RWPE1 (cell line): ENCODE results near the gene ELK1.
"Not testable (repeated sequence)": the region's sequence is repeated elsewhere in the genome, so short reads cannot be mapped to it uniquely, and the experiment has no call there.

Experiments used
- CTCF ChIA-PET: fragments of 350-600 bp; sonication (Branson Sonifier 250); formaldehyde crosslinking; extraction: SDS; loops from one replicate; lab custom pipeline; 2021; lab: Yijun Ruan, JAX
- POLR2A ChIA-PET: fragments of 400-600 bp; formaldehyde crosslinking; extraction: SDS; loops from one replicate; lab custom pipeline; 2020; ENCODE audit warnings: antibody characterized with exemption; ENCODE audit not compliant: low non-redundant PET; lab: Yijun Ruan, JAX
- DNase-seq: peaks from one replicate; pipeline ENCODE4 v3.0.0; 2012; ENCODE audit warnings: low spot score
- H3K27ac ChIP-seq: fragments of 450-650 bp; 2 replicates; pipeline ENCODE4 v1.5.1; 2017
- CTCF ChIP-seq: fragments of 450-650 bp; conservative IDR thresholded peaks from 2 replicates; pipeline ENCODE4 v1.5.1; 2017; ENCODE audit warnings: low read depth, mild to moderate bottlenecking

ELK1 gene

GRCh38 chrX:47674776-47675175, 24.4 kb upstream of the ELK1 start:
- DNase-seq: no peak
- TF ChIP-seq CTCF: no peak
- ChIA-PET POLR2A (no interaction called here), CTCF (no interaction called here)
- H3K27ac ChIP-seq: no peak overlapping the region

- DNase-seq, H3K27ac ChIP-seq, CTCF ChIA-PET, POLR2A ChIA-PET: not testable (repeated sequence)
Measured at GRCh38 chrX:47665797-47666196, 15.4 kb upstream of the ELK1 start.

DNA sequence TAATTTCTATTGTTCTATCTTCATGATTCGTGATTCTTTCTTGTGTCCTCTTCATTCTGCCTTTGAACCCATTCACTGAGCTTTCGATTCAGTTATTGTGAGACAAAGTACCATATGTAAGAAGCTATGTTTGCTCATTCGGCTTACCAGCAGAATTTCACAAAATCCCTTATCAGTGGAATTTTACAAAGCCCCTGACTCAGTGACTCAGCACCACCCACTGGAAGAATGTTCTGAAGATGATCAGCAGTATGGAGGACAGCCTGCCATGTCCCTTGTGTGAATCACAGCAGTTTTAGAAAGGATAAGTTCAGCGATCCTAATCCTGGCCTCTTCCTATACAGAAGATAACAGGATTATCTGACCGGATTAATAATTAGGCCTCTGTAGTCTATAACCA, 14.4 kb upstream of the ELK1 start:
- no peak overlapping the region for H3K27ac ChIP-seq
- TF ChIP-seq CTCF: no peak
- no peak for DNase-seq
- POLR2A ChIA-PET: no interaction called here
- CTCF ChIA-PET: no interaction called here

DNA sequence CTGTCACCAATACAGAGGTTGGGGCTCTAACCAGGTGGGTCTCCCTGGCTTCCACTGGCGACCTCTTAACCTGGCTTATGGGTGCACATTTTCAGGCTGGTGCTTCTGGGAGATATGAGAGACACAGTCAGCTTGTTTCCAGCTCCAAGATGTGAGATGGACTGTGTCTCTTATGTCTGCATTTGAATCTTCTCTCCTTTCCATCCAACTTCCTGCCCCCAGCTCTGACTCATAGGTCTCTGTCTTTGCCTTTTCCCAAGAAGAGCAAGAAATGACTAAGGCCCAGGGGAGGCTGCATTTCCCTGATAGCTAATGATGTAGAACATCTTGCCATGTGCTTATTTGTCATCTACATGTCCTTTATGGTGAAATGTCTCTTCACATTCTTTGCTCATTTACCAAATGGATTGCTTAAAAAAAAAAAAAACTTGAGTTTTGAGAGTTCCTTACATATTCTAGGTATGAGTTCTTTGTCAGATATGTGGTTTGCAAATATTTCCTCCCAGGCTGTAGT, 11.8 kb upstream of the ELK1 start:
- POLR2A ChIA-PET: interaction anchor here (0.7 kb wide), 1 partner anchor 101 kb away, joined by 3 read pairs; the partner anchor contains the start of gene ARAF
- no peak for TF ChIP-seq CTCF
- H3K27ac ChIP-seq: peak overlapping the region; percentile 44; the same call in 1 of the 2 replicates
- DNase-seq: peak; percentile 26
- CTCF ChIA-PET: interaction anchor here (0.6 kb wide), 1 partner anchor 162 kb away, joined by 3 read pairs; no protein-coding TSS in a partner anchor

- ChIA-PET POLR2A (no interaction called here), CTCF (no interaction called here)
- no peak overlapping the region for H3K27ac ChIP-seq
- TF ChIP-seq CTCF: no peak
- no peak for DNase-seq
Measured at GRCh38 chrX:47661539-47661938, 11.2 kb upstream of the ELK1 start.

DNA sequence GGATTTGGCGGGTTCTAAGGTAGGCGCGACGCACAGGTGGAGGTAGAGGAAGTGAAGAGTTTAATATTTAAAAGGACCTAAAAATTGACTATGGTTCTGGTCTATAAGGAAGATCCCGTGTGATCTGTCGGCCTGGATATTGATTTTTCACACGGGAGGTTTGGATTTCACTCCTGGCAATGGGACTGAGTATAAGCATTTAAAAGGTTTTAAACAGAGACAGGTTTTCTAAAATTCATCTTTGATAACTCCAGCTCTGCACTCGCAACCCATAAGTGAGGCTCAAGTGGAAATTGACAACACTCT, 9.0 kb upstream of the ELK1 start:
- ChIA-PET POLR2A (no interaction called here), CTCF (no interaction called here)
- no peak for TF ChIP-seq CTCF
- H3K27ac ChIP-seq: peak overlapping the region; percentile 92
- no peak for DNase-seq

GRCh38 chrX:47658684-47659420, 8.5 kb upstream of the ELK1 start, which contains the start of gene UXT:
Gene UXT (minus strand): TSS chrX:47659180. CDS start chrX:47658927, 253 bp downstream.
- ChIA-PET POLR2A (no interaction called here), CTCF (interaction anchor here (0.8 kb wide), 1 partner anchor 10 kb away, joined by 4 read pairs; no protein-coding TSS in a partner anchor)
- peak within 1 kb of the TSS; percentile 92 for H3K27ac ChIP-seq
- DNase-seq: peak; percentile 85
- TF ChIP-seq CTCF: no peak
